Measurements from ENCODE around the gene PDE6B. TPM values are rescaled to one million over a fixed set of nuclear protein-coding genes. Genes with fewer than 3 reads are reported as not detected.

The PDE6B gene
- total and polyA plus RNA-seq, 2 experiments from 2014 or later, result 3.4 to 5.0 TPM

DNA sequence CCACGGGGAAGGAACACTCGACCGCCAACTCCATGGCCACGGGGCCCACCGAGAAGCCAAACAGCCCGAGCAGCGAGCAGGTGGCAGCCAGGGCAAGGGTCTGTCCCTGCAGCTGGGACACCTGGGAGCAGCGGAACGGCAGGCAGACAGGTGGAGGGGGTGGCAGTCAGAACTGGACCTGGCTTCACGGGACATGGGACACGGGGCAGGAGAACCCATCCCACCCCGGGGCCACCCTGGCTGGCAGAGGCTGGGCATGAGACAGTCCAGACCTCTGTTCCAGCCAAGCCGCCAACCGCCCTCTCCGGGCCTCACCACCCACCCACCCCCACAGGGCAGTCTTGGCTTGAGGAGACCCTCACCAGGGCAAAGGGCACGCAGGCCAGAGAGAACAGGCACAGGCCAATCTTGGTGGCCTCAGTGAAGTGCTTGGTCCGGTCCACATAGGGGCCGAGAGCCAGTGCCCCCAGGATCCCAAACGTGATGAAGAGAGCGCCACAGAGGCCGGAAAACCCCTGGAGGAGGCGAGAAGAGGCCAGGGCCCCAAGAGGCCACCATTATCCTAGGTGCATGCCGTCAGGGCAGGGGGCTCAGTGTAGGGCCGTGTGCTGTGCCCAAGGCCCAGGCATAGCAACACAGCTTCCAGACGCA lies 58.0 kb downstream of the PDE6B start:
- ATAC-seq (peak; percentile 5), DNase-seq (ENCODE audit: low spot score) (no peak)
- Histone ChIP-seq H3K4me1 (ENCODE audit: insufficient read depth) (no peaks in the 10 kb centered on the region), H4K20me1 (replicated peaks; ENCODE audit: insufficient read depth) (no peaks in the 10 kb centered on the region), H3K9me2 (ENCODE audit: insufficient read depth) (no peaks in the 10 kb centered on the region), H3K79me2 (replicated peaks; ENCODE audit: insufficient read depth) (no peaks in the 10 kb centered on the region), H3K4me3 (no peak overlapping the region), H3K4me2 (no peak overlapping the region), H3F3A (replicated peaks; ENCODE audit: low read depth) (peaks cover 7% of the 10 kb centered on the region; the same call in 1 of the 2 replicates), H3K27me3 (ENCODE audit: insufficient read depth) (no peaks in the 10 kb centered on the region), H3K36me3 (ENCODE audit: insufficient read depth) (no peaks in the 10 kb centered on the region), H3K27ac (ENCODE audit: low read depth) (no peak overlapping the region), H2AFZ (no peak overlapping the region)
- H3K4me3 Mint-ChIP-seq, result no peak overlapping the region; the same call in 2 of the 3 replicates
- H3K27me3 Mint-ChIP-seq (ENCODE audit: insufficient read depth, low read depth, poor library complexity), result peaks cover 14% of the 10 kb centered on the region
- no peaks in the 10 kb centered on the region; the same call in 1 of the 3 replicates for H3K9me3 Mint-ChIP-seq
- peaks cover 13% of the 10 kb centered on the region for H3K4me1 Mint-ChIP-seq
- H3K36me3 Mint-ChIP-seq (ENCODE audit: low read depth), result no peaks in the 10 kb centered on the region; the same call in 2 of the 3 replicates
- H3K27ac Mint-ChIP-seq, result no peak overlapping the region
- TF ChIP-seq POLR2AphosphoS5 (IDR thresholded peaks at IDR 0.05; ENCODE audit: low read depth) (no peak), STAT1 (IDR thresholded peaks at IDR 0.05; ENCODE audit: unreplicated experiment) (no peak), ZNF114 (CRISPR knock-in tag; IDR thresholded peaks at IDR 0.05) (no peak), EZH2phosphoT487 (IDR thresholded peaks at IDR 0.05; ENCODE audit: unreplicated experiment) (no peak), CREB1 (CRISPR knock-in tag; IDR thresholded peaks at IDR 0.05; ENCODE audit: low read depth) (no peak), ZNF331 (CRISPR knock-in tag; IDR thresholded peaks at IDR 0.05; ENCODE audit: low read depth) (no peak), NANOG (IDR thresholded peaks at IDR 0.05; ENCODE audit: borderline replicate concordance) (no peak), EZH2 (IDR thresholded peaks at IDR 0.05; ENCODE audit: low read depth, unreplicated experiment) (no peak)
- TF ChIP-seq, protein P1, sequence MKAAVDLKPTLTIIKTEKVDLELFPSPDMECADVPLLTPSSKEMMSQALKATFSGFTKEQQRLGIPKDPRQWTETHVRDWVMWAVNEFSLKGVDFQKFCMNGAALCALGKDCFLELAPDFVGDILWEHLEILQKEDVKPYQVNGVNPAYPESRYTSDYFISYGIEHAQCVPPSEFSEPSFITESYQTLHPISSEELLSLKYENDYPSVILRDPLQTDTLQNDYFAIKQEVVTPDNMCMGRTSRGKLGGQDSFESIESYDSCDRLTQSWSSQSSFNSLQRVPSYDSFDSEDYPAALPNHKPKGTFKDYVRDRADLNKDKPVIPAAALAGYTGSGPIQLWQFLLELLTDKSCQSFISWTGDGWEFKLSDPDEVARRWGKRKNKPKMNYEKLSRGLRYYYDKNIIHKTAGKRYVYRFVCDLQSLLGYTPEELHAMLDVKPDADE (IDR thresholded peaks at IDR 0.05), result no peak
- TF ChIP-seq, protein P2, sequence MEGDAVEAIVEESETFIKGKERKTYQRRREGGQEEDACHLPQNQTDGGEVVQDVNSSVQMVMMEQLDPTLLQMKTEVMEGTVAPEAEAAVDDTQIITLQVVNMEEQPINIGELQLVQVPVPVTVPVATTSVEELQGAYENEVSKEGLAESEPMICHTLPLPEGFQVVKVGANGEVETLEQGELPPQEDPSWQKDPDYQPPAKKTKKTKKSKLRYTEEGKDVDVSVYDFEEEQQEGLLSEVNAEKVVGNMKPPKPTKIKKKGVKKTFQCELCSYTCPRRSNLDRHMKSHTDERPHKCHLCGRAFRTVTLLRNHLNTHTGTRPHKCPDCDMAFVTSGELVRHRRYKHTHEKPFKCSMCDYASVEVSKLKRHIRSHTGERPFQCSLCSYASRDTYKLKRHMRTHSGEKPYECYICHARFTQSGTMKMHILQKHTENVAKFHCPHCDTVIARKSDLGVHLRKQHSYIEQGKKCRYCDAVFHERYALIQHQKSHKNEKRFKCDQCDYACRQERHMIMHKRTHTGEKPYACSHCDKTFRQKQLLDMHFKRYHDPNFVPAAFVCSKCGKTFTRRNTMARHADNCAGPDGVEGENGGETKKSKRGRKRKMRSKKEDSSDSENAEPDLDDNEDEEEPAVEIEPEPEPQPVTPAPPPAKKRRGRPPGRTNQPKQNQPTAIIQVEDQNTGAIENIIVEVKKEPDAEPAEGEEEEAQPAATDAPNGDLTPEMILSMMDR (conservative IDR thresholded peaks at IDR 0.05; ENCODE audit: low read depth in 2 of 2), result no peak
- TF ChIP-seq, protein P3, sequence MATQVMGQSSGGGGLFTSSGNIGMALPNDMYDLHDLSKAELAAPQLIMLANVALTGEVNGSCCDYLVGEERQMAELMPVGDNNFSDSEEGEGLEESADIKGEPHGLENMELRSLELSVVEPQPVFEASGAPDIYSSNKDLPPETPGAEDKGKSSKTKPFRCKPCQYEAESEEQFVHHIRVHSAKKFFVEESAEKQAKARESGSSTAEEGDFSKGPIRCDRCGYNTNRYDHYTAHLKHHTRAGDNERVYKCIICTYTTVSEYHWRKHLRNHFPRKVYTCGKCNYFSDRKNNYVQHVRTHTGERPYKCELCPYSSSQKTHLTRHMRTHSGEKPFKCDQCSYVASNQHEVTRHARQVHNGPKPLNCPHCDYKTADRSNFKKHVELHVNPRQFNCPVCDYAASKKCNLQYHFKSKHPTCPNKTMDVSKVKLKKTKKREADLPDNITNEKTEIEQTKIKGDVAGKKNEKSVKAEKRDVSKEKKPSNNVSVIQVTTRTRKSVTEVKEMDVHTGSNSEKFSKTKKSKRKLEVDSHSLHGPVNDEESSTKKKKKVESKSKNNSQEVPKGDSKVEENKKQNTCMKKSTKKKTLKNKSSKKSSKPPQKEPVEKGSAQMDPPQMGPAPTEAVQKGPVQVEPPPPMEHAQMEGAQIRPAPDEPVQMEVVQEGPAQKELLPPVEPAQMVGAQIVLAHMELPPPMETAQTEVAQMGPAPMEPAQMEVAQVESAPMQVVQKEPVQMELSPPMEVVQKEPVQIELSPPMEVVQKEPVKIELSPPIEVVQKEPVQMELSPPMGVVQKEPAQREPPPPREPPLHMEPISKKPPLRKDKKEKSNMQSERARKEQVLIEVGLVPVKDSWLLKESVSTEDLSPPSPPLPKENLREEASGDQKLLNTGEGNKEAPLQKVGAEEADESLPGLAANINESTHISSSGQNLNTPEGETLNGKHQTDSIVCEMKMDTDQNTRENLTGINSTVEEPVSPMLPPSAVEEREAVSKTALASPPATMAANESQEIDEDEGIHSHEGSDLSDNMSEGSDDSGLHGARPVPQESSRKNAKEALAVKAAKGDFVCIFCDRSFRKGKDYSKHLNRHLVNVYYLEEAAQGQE (IDR thresholded peaks at IDR 0.05; ENCODE audit: unreplicated experiment), result no peak
- TF ChIP-seq, protein P4, sequence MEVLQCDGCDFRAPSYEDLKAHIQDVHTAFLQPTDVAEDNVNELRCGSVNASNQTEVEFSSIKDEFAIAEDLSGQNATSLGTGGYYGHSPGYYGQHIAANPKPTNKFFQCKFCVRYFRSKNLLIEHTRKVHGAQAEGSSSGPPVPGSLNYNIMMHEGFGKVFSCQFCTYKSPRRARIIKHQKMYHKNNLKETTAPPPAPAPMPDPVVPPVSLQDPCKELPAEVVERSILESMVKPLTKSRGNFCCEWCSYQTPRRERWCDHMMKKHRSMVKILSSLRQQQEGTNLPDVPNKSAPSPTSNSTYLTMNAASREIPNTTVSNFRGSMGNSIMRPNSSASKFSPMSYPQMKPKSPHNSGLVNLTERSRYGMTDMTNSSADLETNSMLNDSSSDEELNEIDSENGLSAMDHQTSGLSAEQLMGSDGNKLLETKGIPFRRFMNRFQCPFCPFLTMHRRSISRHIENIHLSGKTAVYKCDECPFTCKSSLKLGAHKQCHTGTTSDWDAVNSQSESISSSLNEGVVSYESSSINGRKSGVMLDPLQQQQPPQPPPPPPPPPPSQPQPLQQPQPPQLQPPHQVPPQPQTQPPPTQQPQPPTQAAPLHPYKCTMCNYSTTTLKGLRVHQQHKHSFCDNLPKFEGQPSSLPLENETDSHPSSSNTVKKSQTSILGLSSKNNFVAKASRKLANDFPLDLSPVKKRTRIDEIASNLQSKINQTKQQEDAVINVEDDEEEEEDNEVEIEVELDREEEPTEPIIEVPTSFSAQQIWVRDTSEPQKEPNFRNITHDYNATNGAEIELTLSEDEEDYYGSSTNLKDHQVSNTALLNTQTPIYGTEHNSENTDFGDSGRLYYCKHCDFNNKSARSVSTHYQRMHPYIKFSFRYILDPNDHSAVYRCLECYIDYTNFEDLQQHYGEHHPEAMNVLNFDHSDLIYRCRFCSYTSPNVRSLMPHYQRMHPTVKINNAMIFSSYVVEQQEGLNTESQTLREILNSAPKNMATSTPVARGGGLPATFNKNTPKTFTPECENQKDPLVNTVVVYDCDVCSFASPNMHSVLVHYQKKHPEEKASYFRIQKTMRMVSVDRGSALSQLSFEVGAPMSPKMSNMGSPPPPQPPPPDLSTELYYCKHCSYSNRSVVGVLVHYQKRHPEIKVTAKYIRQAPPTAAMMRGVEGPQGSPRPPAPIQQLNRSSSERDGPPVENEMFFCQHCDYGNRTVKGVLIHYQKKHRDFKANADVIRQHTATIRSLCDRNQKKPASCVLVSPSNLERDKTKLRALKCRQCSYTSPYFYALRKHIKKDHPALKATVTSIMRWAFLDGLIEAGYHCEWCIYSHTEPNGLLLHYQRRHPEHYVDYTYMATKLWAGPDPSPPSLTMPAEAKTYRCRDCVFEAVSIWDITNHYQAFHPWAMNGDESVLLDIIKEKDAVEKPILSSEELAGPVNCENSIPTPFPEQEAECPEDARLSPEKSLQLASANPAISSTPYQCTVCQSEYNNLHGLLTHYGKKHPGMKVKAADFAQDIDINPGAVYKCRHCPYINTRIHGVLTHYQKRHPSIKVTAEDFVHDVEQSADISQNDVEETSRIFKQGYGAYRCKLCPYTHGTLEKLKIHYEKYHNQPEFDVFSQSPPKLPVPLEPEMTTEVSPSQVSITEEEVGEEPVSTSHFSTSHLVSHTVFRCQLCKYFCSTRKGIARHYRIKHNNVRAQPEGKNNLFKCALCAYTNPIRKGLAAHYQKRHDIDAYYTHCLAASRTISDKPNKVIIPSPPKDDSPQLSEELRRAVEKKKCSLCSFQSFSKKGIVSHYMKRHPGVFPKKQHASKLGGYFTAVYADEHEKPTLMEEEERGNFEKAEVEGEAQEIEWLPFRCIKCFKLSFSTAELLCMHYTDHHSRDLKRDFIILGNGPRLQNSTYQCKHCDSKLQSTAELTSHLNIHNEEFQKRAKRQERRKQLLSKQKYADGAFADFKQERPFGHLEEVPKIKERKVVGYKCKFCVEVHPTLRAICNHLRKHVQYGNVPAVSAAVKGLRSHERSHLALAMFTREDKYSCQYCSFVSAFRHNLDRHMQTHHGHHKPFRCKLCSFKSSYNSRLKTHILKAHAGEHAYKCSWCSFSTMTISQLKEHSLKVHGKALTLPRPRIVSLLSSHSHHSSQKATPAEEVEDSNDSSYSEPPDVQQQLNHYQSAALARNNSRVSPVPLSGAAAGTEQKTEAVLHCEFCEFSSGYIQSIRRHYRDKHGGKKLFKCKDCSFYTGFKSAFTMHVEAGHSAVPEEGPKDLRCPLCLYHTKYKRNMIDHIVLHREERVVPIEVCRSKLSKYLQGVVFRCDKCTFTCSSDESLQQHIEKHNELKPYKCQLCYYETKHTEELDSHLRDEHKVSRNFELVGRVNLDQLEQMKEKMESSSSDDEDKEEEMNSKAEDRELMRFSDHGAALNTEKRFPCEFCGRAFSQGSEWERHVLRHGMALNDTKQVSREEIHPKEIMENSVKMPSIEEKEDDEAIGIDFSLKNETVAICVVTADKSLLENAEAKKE (CRISPR knock-in tag; IDR thresholded peaks at IDR 0.05), result no peak

Data from GM23338 (cell line).